Left ventricle myocardium inferior (tissue), 1 donor: ENCODE measurements around the gene AKAP13. TPM values are rescaled to one million over a fixed set of nuclear protein-coding genes. Genes with fewer than 3 reads are reported as not detected.
A peak's percentile ranks its signal among the peaks of the same experiment; 100 is the strongest.

Experiments used
- DNase-seq: peaks from one replicate; pipeline ENCODE4 v3.0.0-alpha.2; 2020
- H3K27ac ChIP-seq: fragments of 200-600 bp; replicated peaks from 2 replicates; pipeline ENCODE4 v1.8.0; 2021
- H3K27me3 ChIP-seq: fragments of 200-600 bp; 2 replicates; pipeline ENCODE4 v1.8.0; 2021; ENCODE audit warnings: low read depth
- H3K36me3 ChIP-seq: fragments of 200-600 bp; 2 replicates; pipeline ENCODE4 v1.8.0; 2021
- H3K4me1 ChIP-seq: fragments of 200-600 bp; 2 replicates; pipeline ENCODE4 v1.8.0; 2021
- H3K4me3 ChIP-seq: fragments of 200-600 bp; 2 replicates; pipeline ENCODE4 v1.8.0; 2021; ENCODE audit warnings: mild to moderate bottlenecking, moderate library complexity
- H3K9me3 ChIP-seq: fragments of 200-600 bp; replicated peaks from 2 replicates; pipeline ENCODE4 v1.8.0; 2021
- intact Hi-C: fragments of 100-400 bp; cut with micrococcal nuclease; formaldehyde crosslinking; loops from one replicate; pipeline ENCODE4 v1.11.0; 2022
- total RNA-seq: library from RNA; stranded (reverse); fragmentation: NEBNext Ultra II Directional; extraction: Animal tissue kit (Norgen Biotek cat#: 25700); gene quantifications from one replicate; pipeline ENCODE4 v1.2.1, GENCODE V29; 2021
- TF ChIP-seq, protein P1 (sequence below): fragments of 200-600 bp; IDR thresholded peaks from 2 replicates; pipeline ENCODE4 v1.8.0; 2021; ENCODE audit warnings: antibody characterized with exemption, mild to moderate bottlenecking, borderline replicate concordance
- donor health status: DM: no; HTN: yes; CAD: no; lungs with severe emphysema.

Gene AKAP13
- total RNA-seq, 1 donor from 2014 or later: 331 TPM

DNA sequence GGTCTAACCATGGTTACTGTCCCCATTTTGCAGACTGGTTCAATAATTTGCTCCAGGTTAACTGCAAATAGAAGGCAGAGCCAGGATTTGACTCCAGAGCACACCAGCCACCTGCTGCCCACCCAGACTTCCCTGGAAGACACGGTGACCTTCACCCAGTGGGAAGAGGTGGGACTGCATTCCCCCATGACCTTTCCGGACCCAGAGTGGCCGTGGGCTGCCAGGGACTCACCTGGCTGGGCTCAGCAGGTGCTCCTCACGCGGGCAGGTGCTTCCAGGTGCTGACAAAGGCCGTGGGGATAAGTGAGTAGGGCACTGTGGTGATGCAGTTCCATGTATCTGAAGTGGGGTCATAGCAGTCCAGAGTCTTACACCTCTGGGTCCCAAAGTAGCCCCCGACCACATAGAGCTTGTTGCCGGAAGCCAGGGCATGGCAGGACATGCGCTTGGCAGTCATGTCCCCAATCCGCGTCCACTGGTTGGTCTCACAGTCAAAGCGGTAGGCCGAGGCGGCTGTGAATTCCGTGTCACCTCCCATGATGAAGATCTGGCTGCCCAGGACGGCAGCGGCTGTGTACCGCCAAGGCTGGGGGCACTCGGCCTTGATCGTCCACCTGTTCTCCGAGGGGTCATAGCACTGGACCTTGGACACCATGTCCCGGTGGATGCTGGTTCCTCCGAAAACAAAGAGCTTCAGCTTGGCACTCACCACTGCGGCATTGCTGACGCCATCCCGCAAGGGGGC lies 387.6 kb downstream of the AKAP13 start:
- no peak for DNase-seq
- Histone ChIP-seq H3K9me3 (no peaks in the 10 kb centered on the region), H3K27ac (no peak overlapping the region), H3K36me3 (peaks cover 10% of the 10 kb centered on the region), H3K27me3 (no peaks in the 10 kb centered on the region), H3K4me3 (no peak overlapping the region), H3K4me1 (peaks cover 47% of the 10 kb centered on the region)
- TF ChIP-seq, protein P1, sequence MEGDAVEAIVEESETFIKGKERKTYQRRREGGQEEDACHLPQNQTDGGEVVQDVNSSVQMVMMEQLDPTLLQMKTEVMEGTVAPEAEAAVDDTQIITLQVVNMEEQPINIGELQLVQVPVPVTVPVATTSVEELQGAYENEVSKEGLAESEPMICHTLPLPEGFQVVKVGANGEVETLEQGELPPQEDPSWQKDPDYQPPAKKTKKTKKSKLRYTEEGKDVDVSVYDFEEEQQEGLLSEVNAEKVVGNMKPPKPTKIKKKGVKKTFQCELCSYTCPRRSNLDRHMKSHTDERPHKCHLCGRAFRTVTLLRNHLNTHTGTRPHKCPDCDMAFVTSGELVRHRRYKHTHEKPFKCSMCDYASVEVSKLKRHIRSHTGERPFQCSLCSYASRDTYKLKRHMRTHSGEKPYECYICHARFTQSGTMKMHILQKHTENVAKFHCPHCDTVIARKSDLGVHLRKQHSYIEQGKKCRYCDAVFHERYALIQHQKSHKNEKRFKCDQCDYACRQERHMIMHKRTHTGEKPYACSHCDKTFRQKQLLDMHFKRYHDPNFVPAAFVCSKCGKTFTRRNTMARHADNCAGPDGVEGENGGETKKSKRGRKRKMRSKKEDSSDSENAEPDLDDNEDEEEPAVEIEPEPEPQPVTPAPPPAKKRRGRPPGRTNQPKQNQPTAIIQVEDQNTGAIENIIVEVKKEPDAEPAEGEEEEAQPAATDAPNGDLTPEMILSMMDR: no peak
- intact Hi-C loops: no loop called here

DNA sequence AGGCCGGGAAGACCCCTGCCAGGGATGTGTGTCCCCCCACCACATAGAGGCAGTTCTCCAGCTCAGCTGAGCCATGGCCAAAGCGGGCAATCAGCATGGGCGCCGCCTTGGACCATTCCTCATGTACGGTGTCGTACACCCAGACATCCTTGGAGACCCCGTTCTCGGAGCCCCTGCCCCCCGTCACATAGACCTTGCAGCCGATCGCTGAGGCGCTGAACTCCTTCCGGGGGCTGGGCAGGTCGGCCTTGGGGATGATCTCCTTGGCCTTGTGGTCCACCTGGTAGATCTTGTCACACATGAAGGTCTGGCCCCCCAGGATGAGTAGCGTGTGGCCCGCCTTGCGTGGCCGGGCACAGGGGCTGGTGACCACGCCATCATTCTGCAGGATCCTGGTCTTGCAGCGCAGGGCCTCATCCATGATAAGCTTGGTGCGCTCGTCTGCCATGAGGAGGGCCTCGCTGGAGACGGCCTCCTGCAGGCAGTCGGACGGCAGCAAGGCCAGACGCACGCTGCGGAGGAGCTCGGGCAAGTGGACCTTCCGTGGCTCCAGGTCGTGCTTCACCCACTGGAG lies 388.3 kb downstream of the AKAP13 start:
- TF ChIP-seq, protein P1: no peak

DNA sequence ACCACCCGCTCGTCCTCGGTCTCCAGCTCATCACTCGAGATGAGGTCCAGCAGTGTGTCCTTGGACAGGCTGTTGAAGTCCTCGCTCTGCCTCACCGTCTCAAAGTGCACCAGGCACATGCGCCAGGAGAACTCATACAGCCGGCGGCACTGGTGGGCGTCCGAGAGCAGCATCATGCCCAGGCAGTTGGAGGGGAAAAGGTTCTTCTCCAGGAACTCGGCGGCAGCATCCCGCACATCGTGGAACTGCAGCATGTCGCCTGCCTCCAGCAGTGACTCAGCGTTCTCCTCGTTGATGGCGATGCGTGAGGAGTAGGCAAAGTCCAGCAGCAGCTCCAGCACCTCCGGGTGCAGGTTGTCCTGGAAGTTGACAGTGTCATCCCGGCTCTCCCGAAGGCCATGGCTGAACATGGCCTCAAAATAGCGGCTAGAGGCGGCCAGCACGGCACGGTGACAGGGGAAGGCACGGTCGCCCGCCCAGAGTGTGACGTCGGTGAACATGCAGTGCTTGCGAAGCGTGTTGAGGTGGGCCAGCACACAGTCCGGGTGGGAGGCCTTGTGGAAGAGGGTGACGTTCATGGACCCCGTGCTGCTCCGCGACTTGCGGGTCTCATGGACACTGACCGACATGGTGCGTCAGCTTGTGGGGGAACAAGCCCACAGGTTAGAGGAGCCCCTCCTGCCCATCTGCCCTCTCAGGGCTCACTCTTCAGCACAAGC lies 388.9 kb downstream of the AKAP13 start:
- TF ChIP-seq, protein P1: no peak
- Histone ChIP-seq H3K9me3 (no peaks in the 10 kb centered on the region), H3K4me1 (peaks cover 37% of the 10 kb centered on the region), H3K27me3 (no peaks in the 10 kb centered on the region), H3K4me3 (no peak overlapping the region), H3K27ac (no peak overlapping the region), H3K36me3 (peaks cover 10% of the 10 kb centered on the region)
- DNase-seq: no peak
- intact Hi-C loops: no loop called here

More for the DNA sequence above, 388.3 kb downstream of the AKAP13 start:
- Histone ChIP-seq H3K27ac (no peak overlapping the region), H3K4me3 (no peak overlapping the region), H3K9me3 (no peaks in the 10 kb centered on the region), H3K36me3 (peaks cover 10% of the 10 kb centered on the region), H3K4me1 (peaks cover 43% of the 10 kb centered on the region), H3K27me3 (no peaks in the 10 kb centered on the region)
- DNase-seq: no peak
- intact Hi-C loops: no loop called here

DNA sequence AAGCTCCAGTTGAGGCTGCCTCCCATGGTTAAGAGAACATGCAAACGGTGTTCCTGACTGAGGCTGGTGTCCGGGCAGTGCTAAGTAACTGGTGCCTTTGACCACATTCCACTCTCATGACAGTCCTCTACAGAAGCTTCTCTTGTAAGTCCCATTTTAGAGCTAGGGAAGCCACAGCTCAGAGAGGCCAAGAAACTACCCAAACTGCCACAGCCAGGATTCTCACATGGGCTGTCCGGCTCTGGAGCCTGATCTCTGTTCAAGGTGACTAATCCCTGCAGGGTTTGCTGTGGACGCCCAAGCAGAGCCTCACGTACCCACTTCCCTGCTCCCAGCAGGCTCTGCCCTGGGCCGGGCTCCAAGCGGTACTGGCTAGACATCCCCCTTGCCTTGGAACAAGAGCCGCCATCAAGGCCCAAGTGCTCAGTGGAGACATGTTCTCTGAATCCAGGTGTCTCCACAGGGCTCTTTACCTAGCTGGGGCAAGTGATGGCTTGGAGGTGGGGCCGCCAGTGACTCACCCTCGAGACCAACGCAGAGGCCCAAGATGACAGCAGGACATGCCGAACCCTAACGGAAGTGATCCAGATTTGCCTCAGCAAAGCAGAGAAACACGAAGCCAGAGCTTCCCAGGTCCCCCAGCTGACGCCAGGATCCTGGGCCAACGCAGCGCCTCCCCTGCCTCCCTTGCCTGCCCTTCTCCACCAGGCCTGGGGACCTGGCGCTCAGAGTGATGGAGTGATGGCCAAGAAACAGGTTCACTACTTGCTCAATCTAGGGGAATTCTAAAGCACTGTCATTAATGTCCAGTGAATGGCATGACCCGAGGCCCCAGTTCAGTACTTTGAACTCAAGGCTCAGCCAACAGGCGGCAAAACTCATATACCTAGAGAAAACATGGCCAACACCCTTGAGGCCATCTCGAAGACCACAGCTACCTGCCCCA lies 390.0 kb downstream of the AKAP13 start:
- Histone ChIP-seq H3K9me3 (no peaks in the 10 kb centered on the region), H3K4me1 (peaks cover 27% of the 10 kb centered on the region), H3K36me3 (peaks cover 10% of the 10 kb centered on the region), H3K27ac (peak overlapping the region; percentile 69), H3K27me3 (no peaks in the 10 kb centered on the region), H3K4me3 (no peak overlapping the region)
- no peak for DNase-seq
- TF ChIP-seq, protein P1: no peak
- intact Hi-C loops: no loop called here

DNA sequence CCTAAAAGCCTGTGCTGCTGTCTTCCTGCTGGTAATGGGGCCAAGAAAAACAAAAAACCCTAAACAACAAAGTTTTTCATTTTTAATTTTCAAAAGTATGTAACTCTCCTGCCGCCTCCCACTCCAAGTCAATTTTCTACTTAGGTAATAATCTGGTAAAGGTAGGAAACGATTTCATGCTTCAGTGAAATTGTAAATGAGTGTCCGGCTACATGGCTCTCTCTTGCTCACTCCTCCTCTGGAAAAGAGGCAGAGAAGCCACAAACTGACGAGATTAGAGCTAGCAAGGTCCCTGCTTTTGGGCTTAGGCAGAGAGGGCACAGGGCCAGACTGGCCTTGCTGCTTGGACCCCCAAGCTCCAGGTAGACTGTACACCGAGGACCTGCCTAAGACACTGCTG lies 390.9 kb downstream of the AKAP13 start:
- peak overlapping the region; percentile 69 for H3K27ac ChIP-seq
- intact Hi-C loops: no loop called here
- no peak overlapping the region for H3K4me3 ChIP-seq
- DNase-seq: no peak
- H3K36me3 ChIP-seq: peaks cover 10% of the 10 kb centered on the region
- TF ChIP-seq, protein P1: no peak
- no peaks in the 10 kb centered on the region for H3K9me3 ChIP-seq
- no peaks in the 10 kb centered on the region for H3K27me3 ChIP-seq
- H3K4me1 ChIP-seq: peaks cover 27% of the 10 kb centered on the region
